ENCODE measurements around the gene ATOX1. TPM values are rescaled to one million over a fixed set of nuclear protein-coding genes. Genes with fewer than 3 reads are reported as not detected.

ATOX1 gene
- total and polyA plus RNA-seq, 10 of the 15 experiments (the other 5 are each of a cell fraction or from before 2014, with no cell fraction given), result 130 to 642 (median 245) TPM

DNA sequence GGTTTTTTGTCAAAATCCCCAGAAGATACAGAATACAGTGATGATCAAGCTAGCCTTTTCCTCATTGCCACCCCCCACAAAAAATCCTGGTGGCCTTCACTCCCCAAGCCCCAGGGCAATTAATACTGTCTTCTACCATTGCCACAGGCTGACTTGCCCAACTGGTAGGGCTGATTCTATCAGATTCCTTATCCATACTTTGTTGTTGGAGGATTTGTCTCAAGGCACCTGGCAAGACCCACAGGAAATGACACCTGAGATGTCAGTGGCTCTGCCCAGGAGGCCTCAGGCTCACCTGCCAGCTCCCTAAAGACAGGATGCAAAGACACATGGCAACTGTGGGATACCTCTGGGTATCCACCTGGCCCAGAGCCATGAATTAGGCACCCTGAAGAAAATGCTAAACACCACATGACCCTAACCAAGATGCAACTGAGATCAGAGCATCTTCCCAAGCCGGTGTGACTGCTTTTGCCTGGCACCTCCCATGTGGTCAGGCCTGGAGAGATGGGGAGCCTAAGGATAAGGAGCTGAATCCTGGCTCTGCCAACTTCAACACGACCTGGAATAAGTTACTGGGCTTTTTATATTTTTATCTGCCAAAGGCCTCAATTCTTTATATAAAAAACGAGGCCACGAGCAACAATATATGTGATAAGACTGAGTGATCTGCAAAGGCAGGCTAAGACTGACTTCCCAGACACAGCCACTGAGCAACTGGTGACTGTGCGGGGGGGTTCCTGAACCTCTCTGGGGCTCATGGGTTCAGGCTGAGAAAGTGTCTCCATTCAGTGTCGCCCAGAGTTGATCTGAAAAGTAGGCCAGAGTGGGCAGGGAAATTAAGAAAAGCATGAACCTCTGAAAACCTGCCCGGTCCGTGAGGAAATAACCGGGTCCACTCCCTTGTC, 944 bp downstream of the ATOX1 start:
- peak overlapping the region; percentile 98 for H3K9ac ChIP-seq (ENCODE audit: control insufficient read depth, insufficient read depth, low read length)
- DNase-seq (ENCODE audit: low read depth, low spot score), result no peak
- no peaks in the 10 kb centered on the region for H3K27me3 ChIP-seq (replicated peaks in 1 of 2; ENCODE audit: control insufficient read depth in 2 of 2, insufficient read depth in 2 of 2, low read length in 1 of 2)
- peak; percentile 45 for ATAC-seq
- BruUV-seq (replicated peaks), result no TSS peak
- peaks cover 0 to 4% of the 10 kb centered on the region in 2 experiments; a peak in 1 of 4 replicates for H3K36me3 ChIP-seq (ENCODE audit: control insufficient read depth in 2 of 2, insufficient read depth in 2 of 2, low read length in 1 of 2)
- SMC1A ChIA-PET (ENCODE audit: uncharacterized antibody, unreplicated experiment), result interaction anchor here (0.9 to 3.4 kb wide), 13 partner anchors 9 to 105 kb away, joined by 3 to 17 read pairs (median 8); partner anchors contain the start of gene G3BP1
- intact Hi-C loops (cut with micrococcal nuclease; ENCODE audit: unreplicated experiment) (loop anchor here (1.0 kb wide), 1 partner anchor 14 kb away; the partner anchor contains the start of gene G3BP1), in situ Hi-C loops (cut with MboI) (no loop called here)
- H3K79me2 ChIP-seq (ENCODE audit: control insufficient read depth, insufficient read depth, low read length), result peaks cover 52% of the 10 kb centered on the region
- peaks cover 23% of the 10 kb centered on the region for H3K4me1 ChIP-seq (ENCODE audit: control insufficient read depth, insufficient read depth, low read length)
- POLR2A ChIA-PET, result interaction anchor here (0.6 to 14.3 kb wide), 9 partner anchors 8 to 704 kb away, joined by 3 to 241 read pairs (median 5); partner anchors contain the start of gene G3BP1
- peak; percentile 47 for FAIRE-seq
- CTCF ChIA-PET, result interaction anchor here (0.8 to 4.0 kb wide), 7 partner anchors 7 to 99 kb away, joined by 3 to 23 read pairs (median 4); partner anchors contain the start of gene G3BP1
- 3% methylated on average over 9 of the region's 9 CpGs for WGBS (ENCODE audit: insufficient coverage, insufficient replicate concordance, low lambda C conversion rate, missing lambda C conversion rate)
- H3K9me3 ChIP-seq (replicated peaks; ENCODE audit: control insufficient read depth, insufficient read depth, low read length), result no peaks in the 10 kb centered on the region; the same call in 2 of the 3 replicates
- H3K4me3 ChIP-seq, result peak overlapping the region; percentile 98
- H4K20me1 ChIP-seq (ENCODE audit: control insufficient read depth, insufficient read depth), result no peaks in the 10 kb centered on the region
- H3K27ac ChIP-seq (ENCODE audit: control insufficient read depth, insufficient read depth), result peak overlapping the region; percentile 86
- no peak overlapping the region; the same call in 1 of the 2 replicates for H2AFZ ChIP-seq (ENCODE audit: control insufficient read depth, low read depth, low read length)
- RAD21 ChIA-PET (ENCODE audit: unreplicated experiment), result interaction anchor here (0.8 to 9.0 kb wide), 9 partner anchors 9 to 99 kb away, joined by 3 to 90 read pairs (median 8); partner anchors contain the start of gene G3BP1
- H3K4me2 ChIP-seq (ENCODE audit: control insufficient read depth, insufficient read depth), result peak overlapping the region; percentile 97
- no peak for TF ChIP-seq ZBTB33 (IDR thresholded peaks at IDR 0.05)
- TF ChIP-seq ZBTB40 (IDR thresholded peaks at IDR 0.05; ENCODE audit: borderline replicate concordance), result 0 out of 2 replicates have a peak, but pooled peaks have one; percentile 25
- no peak for TF ChIP-seq SUZ12 (IDR thresholded peaks at IDR 0.05; ENCODE audit: unreplicated experiment)
- TF ChIP-seq TARDBP (IDR thresholded peaks at IDR 0.05; ENCODE audit: borderline replicate concordance), result no peak
- no peak for TF ChIP-seq CEBPZ (IDR thresholded peaks at IDR 0.05; ENCODE audit: low read depth, low read length)
- TF ChIP-seq KAT2A (conservative IDR thresholded peaks at IDR 0.05; ENCODE audit: control insufficient read depth, low read depth, low read length), result no peak
- no peak for TF ChIP-seq SRF (IDR thresholded peaks at IDR 0.05; ENCODE audit: low read depth in 2 of 2, low read length in 2 of 2)
- no peak for TF ChIP-seq SREBF2 (IDR thresholded peaks at IDR 0.05; ENCODE audit: low read length)
- TF ChIP-seq MTA3 (IDR thresholded peaks at IDR 0.05; ENCODE audit: borderline replicate concordance, low read length), result no peak
